Neural progenitor cell (in vitro differentiated cells): Measurements from ENCODE around the gene BTBD9.

Source experiments
- EZH2phosphoT487 ChIP-seq: fragments of 200-600 bp; sonication (generic); IDR thresholded peaks from 2 replicates; pipeline ENCODE4 v1.6.1; 2017; ENCODE audit warnings: antibody characterized with exemption
- TF ChIP-seq, protein P1 (sequence below): fragments of 200-600 bp; sonication (generic); IDR thresholded peaks from 2 replicates; pipeline ENCODE4 v1.5.1; 2017; ENCODE audit warnings: antibody characterized with exemption, mild to moderate bottlenecking

DNA sequence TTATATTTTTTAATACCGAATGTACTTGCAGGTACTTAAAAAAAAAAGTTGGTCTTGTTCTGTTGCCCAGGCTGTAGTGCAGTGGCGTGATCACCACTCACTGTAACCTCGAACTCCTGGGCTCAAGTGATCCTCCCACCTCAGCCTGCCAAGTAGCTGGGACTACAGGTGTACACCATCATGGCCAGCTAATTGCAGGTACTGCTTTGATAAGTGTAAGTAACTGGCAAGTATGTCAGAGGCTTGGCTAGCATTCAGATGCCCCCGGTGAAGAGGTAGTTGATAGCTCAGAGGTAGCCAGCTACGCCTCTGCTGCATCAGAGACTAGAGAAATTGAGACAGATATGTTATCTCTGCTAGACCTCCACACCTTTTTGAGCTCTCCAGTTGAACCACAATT, 40.5 kb downstream of the BTBD9 start:
- TF ChIP-seq, protein P1, sequence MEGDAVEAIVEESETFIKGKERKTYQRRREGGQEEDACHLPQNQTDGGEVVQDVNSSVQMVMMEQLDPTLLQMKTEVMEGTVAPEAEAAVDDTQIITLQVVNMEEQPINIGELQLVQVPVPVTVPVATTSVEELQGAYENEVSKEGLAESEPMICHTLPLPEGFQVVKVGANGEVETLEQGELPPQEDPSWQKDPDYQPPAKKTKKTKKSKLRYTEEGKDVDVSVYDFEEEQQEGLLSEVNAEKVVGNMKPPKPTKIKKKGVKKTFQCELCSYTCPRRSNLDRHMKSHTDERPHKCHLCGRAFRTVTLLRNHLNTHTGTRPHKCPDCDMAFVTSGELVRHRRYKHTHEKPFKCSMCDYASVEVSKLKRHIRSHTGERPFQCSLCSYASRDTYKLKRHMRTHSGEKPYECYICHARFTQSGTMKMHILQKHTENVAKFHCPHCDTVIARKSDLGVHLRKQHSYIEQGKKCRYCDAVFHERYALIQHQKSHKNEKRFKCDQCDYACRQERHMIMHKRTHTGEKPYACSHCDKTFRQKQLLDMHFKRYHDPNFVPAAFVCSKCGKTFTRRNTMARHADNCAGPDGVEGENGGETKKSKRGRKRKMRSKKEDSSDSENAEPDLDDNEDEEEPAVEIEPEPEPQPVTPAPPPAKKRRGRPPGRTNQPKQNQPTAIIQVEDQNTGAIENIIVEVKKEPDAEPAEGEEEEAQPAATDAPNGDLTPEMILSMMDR = no peak
- no peak for TF ChIP-seq EZH2phosphoT487
